ENCODE data around the gene C1QTNF5.
A peak's percentile ranks its signal among the peaks of the same experiment; 100 is the strongest.

C1QTNF5 gene

DNA sequence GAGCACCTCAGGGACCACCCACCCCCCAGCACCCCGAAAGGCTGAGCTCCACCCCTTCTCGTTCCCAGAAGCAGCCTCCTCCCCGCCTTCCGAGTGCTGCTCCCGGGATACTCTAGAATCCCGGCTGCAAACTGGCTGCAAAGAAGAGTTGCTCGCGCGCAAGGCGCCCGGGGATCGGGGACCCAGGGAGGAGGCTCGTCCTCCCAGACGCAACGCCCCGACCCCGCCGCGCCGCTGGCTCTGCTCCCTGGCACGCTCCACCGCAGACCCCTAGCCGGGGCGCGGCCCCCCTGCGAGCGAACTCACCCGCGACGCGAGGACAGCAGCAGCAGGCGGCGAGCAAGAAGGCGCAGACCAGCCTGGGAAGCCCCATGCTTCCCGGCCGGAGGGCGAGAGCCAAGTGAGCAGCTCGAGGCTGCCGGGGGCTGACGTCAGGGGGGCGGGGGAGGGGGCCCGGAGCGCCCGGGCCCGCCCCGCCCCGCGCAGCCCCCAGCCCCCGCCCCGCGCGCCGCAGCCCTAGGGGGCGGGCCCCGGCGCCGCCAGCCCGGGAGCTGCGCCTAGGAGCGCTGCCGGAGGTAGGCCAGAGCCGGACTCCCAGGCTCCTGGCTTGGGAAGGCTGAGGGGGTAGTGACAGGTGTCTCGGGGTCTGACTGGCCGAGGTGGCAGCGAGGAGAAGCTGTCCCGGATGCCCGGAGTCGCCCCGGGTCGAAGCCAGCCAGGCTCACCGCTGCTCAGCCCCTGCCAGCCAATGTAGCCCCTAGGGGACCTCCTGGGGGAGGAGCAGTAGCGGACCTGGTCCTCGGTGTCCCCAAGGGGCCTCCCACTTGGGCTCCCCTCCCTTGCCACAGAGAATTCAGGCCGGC is 23.7 kb downstream of the C1QTNF5 start, which contains the start of gene MCAM:
MCAM (minus strand) TSS at position 402 of the 863 bp plus-strand sequence; CDS start at position 373, 29 bp downstream.
- DNase-seq: peak; percentile 46

DNA sequence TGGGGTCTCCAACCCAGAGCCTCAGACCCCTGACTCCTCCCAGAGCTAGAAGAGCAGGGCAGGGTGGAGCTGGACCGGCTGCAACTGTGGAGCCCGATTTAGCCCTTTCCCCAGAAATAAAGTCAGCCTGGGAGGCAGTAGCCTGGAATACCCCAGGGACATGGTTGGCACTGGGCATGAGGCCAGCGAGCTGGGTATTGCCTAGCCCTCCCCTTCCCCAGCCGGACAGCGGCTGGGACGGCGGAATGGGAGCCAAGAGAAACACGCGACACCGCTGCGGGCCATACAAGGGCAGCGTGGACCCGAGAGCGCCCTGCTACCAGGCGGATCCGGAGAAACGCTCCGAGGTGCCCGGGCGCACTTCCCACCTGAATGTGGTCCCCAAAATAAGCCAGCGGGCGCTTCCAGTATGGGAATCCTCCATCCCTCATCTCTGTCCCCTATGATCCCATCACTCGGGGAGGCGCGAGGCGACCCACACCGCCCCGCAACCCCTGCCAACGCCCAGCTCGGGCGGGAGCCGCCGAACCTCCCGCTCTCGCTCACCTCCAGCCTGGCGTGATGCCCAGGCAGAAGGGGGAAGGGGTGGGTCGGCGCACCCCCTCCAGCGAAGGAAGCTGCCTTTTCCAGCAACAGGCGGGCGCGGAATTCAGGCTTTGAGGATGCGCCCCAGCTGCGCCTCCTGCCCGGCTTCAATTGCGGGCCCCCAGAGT is 24.5 kb downstream of the C1QTNF5 start:
- peak; percentile 74 for DNase-seq

DNA sequence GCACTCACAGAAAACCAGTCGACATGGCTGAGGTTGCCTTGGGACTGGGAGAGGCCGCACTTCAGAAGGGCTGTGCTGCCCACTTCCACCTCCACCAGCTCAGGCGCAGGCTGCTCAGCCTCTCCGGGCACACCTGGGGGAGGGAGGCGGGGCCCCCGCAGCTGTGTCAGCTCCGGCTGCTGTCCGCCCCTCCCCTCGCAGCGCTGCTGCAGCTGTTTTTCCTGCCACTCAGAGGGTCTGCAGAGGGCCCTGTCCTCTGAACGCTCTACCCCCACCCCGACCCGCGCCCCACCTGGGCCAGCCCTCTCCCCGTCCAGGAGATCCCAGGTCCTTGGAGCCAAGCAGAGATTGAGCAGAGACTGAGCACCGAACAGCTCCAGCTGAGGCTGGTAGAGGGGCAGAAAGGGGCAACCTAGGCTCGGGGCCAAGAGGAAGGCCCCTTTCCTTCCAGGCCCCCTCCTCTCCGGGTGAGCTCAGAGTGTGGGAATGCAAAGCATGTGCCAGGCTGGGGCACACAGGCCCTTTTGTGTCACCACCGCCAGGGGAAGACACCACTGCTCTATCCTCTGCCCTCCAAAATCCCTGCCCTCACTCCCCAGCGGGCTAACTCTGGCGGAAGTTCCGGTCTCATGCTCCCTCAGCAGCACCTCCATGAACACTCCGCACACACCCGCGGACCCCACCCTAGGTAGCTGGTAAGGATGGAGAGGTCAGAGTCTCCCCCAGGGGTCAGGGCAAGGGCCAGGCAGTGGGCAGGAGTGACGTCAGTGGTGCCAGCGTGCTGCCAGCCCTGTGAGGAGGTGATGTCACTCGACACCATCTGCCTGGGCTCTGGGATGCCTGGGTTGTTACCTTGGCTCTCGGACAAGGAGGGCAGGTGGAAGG is 25.3 kb downstream of the C1QTNF5 start:
- DNase-seq: peak; percentile 56

DNA sequence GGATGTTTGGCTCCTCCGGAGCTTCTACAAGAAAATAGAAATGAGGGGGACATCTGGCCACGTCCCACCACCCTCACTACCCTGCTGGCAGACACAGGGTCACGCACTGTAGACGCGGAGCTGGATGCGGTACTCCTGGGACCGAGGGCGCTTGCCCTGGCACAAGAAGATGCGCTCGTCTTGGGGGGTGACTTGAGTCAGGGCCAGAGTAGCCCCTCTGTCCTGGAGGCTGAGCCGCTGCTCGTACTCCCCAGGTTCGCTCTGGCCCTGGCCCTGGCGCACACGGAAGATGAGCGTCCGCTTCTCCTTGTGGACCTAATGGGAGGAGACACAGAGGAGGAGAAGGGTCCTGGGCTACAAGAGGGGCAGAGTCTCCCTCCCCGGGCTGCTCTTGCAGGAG is 26.0 kb downstream of the C1QTNF5 start:
- DNase-seq: no peak

DNA sequence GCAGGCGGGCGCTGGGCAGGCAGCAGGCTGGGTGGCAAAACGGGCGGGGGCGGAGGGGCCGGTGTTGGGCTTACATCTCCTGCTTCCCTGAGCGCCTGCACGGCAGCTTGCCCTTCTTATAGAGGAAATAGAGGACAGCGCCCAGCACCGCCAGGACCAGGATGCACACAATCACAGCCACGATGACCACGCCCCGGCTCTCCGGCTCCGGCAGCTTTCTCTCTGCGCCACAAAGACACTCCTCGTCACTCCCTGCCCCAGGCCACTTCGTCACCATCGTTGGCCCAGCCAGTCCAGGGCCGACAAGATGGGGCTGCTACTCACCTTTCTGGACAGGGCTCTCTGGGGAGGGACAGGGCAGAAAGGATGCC is 30.0 kb downstream of the C1QTNF5 start:
- no peak for DNase-seq

DNA sequence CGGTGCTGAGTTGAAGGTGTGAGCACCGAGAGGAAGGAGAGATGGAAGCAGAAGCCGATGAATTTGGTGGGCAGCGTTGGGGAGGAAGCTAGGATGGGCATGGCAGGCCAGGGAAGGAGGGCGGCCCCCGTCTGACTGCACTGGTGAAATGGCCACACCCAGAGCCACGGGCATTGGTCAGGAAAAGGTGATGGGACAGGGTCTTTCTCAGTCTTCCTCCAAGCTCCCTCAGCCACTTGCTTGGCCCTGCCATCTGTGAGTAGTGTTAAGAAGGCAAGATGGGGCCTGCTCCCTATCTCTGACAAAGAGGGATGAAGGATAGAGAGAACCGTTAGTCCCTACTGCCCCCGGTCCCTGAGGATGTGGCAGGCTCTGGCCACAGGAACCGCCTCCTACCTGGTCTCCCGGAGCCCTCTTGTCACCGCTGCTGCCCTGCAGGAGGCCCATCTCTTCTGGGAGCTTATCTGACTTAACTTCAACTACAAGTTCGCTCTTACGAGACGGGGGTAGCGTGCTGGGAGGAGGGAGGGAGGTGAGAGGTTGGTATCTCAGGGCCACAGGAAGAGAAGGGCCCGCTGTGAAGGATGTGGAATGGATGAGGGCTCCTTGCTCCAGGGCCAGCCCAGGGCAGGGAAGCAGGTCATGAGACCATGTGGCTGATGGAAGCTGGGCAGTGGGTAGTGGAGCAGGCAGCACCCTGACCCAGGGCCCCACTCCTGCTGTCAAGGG is 30.6 kb downstream of the C1QTNF5 start:
- DNase-seq: no peak

DNA sequence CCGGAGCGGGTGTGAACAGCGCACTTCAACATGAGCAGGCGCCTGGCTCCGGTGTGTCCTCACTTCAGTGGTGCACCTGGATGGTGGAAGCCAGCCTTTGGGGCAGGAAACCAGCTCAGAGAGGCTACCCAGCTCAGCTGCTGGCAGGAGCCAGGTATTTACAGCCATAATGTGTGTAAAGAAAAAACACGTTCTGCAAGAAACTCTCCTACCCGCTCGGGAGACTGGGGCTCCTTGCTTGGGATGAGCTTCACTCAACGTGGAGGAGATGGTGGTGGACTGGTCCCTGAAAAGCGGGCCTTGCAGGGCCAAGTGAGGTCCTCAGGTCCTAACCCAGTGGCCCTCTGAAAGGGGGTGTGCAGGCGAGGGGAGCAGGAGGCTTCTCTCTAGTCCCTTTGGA is 31.3 kb downstream of the C1QTNF5 start:
- no peak for DNase-seq

DNA sequence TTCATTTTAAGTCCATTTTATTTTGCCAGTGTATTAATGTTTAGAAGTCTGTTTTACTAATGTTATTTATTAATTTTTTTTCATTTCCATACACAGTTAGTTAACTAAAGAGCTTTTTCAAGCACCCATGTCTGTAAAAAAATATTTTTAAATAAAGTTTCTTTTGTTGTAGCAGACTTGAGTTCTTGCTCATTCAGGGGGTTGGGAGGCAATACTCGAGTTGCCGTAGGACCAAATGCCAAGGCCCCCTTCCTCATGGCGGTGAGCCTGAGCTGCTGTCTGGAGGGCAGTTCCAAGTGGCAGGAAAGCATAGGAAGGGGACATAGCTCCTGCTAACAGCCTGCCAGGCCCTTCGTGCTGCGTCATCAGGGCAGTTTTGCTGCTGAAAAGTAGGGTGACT is 32.7 kb downstream of the C1QTNF5 start:
- no peak for DNase-seq

DNA sequence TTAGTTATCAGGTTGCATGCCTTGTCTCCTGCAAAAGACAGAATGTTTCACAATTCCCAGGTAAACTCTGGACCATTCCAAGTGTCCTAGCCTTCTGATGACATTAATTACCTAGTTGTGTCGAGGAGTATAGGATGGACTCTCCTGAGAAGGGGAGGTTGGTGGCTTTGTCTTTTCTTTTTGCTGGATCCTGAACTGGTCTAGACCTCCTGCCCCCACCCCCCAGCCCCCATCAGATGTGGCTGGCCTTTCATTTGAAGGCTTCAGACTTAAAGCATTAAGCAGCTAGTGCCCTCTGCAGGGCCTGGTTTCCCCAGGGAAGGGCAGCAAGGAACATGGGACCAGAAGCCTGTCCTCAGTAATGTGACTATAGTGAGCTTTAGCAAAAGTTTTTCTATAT is 33.5 kb downstream of the C1QTNF5 start:
- peak; percentile 9 for DNase-seq

DNA sequence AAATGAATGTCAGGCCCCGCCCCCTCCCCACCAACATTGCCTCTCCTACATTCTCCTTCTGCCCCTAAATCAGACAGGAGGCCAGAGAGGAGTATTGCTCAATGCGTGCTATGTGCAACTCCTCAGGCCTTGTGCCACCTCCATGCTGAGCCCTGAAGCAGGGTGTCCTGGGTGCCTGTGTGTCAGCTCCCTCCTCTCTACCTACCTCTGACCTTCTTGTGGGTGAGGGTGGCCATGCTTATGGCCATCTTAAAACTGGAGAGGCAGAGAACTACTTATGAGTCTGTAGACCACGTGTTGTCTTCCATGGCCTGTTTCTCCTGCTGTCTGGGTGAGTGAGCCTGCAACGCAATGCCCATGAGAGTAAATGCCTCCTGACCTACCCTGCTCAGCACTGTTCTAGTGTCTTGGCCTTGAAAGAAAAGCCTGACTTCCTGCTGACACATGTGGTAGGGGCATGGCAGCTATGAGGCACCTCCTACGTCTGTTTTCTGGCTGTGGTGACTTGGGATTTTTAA is 34.3 kb downstream of the C1QTNF5 start:
- no peak for DNase-seq

DNA sequence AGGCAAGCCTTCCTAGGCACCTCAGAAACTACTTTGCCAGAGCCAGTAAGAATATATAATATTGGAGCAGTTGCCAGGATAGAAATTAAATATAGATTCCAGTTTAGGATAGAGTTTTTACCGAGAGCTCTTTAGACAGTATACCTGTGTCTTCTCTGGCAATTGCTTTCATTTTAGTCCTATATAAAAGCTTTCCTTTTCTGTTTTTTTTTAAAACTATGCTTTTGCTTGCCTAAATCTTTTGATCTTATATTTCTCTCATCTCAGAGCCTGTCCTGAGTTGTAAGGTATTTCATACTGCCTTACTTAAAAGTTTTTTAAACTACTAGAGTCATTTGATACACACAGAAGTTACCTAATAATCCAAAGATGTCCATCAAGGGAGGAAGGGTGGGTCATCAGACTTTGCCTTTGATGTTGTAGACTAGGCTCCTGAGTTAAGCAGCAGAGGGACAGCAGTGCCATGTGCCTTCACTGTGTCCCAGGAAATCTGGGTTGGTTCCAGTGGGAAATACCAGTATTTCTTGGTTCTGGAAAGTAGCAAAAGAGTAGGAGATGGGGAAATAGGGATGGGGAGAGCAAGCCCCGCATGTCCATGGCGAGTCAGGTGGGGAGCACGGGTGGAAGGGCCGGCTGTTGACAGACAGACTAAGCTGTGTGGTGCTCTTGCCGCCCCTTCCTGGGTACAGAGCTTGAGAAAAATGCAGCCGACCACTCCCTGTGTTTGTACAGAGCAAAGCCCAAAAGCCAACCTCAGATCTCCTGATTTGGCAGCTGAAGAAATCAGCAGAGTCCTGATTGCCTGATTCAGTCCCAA is 34.9 kb downstream of the C1QTNF5 start:
- no peak for DNase-seq

DNA sequence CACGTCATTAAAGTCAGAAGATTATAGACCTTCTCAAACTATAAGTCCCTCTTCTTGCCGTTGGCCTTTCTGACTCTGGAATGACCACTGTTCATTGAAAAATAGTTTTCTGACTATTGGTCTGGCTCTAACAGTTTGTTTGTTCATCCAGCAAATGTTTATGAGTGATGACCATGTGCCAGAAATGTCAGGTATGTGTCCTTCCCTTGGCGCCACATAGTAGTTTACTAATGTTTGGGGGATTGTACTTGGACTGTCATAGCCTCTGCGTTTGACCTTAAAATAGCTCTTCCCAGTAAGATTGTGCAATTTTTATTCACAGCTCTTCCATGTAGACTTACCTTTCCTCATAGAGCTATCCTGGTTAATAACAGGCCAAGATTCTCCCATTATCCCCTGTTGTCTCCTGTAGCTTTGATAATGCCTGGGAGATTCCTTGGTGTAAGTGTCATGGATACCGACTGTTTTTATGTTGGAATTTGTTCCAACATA is 37.4 kb downstream of the C1QTNF5 start:
- DNase-seq: no peak

DNA sequence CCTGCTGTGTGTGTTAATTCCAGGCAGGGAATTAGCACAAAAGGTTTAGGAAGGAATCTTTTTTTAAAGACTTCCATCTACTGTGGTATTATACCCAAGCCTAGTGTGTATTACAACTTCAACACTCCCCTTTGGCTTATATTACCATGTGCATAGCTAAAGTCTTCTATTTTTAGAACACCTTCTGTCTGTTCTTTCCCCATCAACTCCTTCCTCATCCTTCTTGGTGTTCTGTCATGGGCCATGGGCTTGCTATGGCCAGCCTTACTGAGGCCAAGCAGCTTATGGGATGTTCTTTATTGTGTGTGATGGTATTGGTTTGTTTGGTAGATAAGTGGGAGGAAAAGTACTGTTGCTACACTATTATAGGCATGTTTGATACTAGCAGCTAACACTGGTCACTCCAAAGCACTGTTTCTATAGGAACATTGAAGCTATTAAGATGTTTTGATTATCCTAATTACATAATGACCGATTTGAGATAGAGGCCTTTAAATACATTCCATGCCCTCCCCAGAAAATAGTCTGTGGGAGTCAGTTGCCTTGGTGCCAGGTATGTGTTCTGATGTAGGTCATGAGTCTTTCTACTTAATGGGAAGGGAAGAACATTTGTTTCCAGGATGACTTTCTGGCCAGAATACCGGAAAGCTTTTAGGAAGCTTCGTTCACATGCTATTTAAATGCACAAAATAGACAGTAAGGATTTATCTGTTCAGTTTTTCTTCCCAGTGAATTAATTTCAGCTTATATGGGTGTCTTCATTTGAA is 40.3 kb downstream of the C1QTNF5 start:
- no peak for DNase-seq

DNA sequence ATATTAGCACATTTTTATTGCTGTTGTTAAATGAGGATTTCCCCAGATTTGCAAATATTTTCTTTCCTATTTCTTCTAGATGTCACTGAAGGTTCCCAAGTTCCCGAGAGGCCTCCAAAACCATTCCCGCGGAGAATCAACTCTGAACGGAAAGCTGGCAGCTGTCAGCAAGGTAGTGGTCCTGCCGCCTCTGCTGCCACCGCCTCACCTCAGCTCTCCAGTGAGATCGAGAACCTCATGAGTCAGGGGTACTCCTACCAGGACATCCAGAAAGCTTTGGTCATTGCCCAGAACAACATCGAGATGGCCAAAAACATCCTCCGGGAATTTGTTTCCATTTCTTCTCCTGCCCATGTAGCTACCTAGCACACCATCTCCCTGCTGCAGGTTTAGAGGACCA is 41.3 kb downstream of the C1QTNF5 start:
- no peak for DNase-seq

DNA sequence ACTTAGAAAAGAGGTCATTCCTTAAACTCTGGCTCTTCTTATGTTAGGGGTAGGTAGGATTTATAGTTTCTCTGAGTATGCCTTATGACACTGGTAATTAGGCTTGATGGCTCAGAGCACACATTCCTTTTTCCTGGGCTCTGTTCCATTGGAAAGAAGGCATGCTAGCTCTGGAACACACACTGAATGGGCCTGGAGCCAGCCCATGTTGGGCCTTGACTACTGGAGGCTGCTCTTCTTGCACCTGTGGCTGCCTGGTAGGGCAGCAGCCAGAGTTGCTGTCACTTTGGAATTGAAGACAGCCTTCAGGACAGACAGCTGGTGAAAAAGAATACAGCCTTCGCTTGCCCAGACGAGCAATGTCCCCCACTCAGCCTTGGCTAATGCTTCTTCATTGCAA is 42.0 kb downstream of the C1QTNF5 start:
- no peak for DNase-seq

DNA sequence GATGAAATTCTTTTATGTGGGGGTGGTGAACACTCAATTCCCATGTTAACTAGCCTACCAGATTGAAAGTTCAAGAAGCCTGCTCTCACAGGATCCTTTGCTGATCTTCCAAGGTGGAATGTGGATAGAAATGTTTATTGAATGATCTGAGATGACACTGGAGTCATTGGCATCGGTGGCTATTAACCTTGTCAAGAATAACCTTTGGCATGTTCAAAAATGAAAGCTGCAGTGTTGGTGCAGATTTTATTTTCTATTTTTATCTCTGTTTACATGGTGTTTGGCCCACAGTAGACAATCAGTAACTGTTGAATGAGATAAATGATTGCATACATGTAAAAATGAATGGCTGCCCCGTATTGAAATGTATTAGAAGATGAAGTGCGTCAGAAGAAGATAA is 42.7 kb downstream of the C1QTNF5 start:
- no peak for DNase-seq

DNA sequence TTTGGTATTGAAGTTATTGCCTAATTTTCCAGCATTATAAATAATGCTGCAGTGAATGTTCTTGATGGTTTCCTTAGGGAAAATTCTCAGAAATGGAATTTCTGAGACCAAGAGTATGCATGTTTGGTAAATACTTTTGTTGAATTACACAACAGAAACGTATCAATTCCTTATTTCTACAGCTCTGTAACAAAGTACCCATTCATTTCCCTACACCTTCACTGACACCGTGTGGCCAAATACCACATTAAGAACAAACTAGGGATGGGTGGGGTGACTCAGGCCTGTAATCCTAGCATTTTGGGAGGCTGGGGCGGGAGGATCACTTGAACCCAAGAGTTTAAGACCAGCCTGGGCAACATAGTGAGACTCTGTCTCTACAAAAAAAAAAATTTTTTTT is 45.5 kb downstream of the C1QTNF5 start:
- no peak for DNase-seq

DNA sequence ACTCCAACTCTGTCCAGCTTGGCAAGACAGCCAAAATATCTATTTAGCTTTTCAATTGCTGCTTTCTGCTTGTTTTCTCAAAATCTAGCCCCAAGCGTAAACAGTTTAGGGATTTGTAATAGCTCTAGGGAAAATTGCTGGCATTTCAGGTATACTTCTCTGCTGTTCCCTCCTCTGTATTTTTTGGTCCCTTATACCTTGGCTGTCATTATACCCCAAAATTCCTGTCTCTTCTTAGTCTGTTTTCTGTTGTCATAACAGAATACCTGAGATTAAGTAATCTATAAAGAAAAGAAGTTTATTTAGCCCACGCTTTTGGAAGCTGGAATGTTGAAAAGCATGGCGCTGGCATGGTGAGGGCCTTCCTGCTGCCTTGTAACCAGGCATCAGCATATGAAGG is 47.2 kb downstream of the C1QTNF5 start:
- DNase-seq: no peak

DNA sequence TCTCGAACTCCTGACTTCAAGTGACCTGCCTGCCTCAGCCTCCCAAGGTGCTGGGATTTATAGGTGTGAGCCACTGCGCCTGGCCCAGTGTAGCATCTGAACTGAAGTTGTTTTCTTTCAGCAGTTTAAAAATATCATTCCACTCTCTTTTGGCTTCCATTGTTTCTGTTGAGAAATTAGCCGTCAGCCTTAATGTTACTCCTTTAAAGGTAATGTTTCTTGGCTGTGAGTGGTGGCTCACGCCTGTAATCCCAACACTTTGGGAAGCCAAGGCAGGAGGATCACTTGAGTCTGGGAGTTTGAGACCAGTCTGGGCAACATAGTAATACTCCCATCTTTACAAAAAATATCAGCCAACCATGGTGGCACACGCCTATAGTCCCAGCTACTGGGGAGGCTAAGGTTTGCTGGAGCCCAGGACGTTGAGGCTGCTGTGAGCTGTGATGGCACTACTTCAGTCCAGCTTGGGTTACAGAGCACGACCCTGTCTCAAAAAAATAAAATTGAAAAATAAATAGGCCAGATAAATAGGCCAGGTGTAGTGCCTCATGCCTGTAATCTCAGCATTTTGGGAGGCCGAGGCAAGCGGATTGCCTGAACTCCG is 49.7 kb downstream of the C1QTNF5 start:
- DNase-seq: no peak

Data from midbrain (tissue), 1 donor.